ENCODE measurements around the gene IMMP2L. TPM values are rescaled to one million over a fixed set of nuclear protein-coding genes. Genes with fewer than 3 reads are reported as not detected.

The IMMP2L gene
- total and polyA plus RNA-seq, 2 donors (not counting 3 experiments of a cell fraction or from before 2014, with no cell fraction given): 9.9 to 11.8 TPM

- CTCF ChIA-PET: interaction anchor here (1.7 kb wide), 1 partner anchor 22 kb away, joined by 5 read pairs; no protein-coding TSS in a partner anchor
- no peak overlapping the region for H3K4me2 ChIP-seq (ENCODE audit: insufficient read depth, low read length)
- H3K79me2 ChIP-seq (ENCODE audit: control insufficient read depth, insufficient read depth, low read length): no peaks in the 10 kb centered on the region
- H3K4me1 ChIP-seq (ENCODE audit: control insufficient read depth, extremely low read depth, insufficient read depth, low read length): no peaks in the 10 kb centered on the region
- H3K27me3 ChIP-seq (ENCODE audit: control insufficient read depth in 2 of 2, insufficient read depth in 2 of 2, low read length in 2 of 2): no peaks in the 10 kb centered on the region
- no peaks in the 10 kb centered on the region for H3K9me1 ChIP-seq (replicated peaks; ENCODE audit: control insufficient read depth, extremely low read depth, insufficient read depth, low read length)
- no peak overlapping the region for H3K4me3 ChIP-seq (replicated peaks in 1 of 3; ENCODE audit: insufficient read depth in 1 of 3, low read depth in 1 of 3, low read length in 3 of 3)
- dilution Hi-C loops (cut with MboI; ENCODE audit: extremely low pct_ligation_motif_present, low sequenced_read_pairs): no loop called here
- H3K36me3 ChIP-seq (ENCODE audit: control insufficient read depth in 2 of 2, extremely low read depth in 1 of 2, insufficient read depth in 2 of 2, low read length in 2 of 2): no peaks in the 10 kb centered on the region
- FAIRE-seq (no peak), DNase-seq (ENCODE audit: low read depth, low spot score) (no peak)
- H3K27ac ChIP-seq (ENCODE audit: insufficient read depth, low read depth, low read length): no peak overlapping the region
- H4K20me1 ChIP-seq (replicated peaks; ENCODE audit: control insufficient read depth, extremely low read depth, insufficient read depth, low read length): no peaks in the 10 kb centered on the region
- no peak overlapping the region for H3K9ac ChIP-seq (replicated peaks; ENCODE audit: extremely low read depth, insufficient read depth, low read length)
- POLR2A ChIA-PET: no interaction called here
- H2AFZ ChIP-seq (ENCODE audit: low read depth, low read length): no peak overlapping the region
- intact Hi-C loops (cut with micrococcal nuclease): no loop called here
- TF ChIP-seq JUN (IDR thresholded peaks at IDR 0.05; ENCODE audit: borderline replicate concordance, insufficient read depth, insufficient read length, low read depth) (no peak), MYC (IDR thresholded peaks at IDR 0.05; ENCODE audit: low read depth, low read length) (no peak), MAX (IDR thresholded peaks at IDR 0.05; ENCODE audit: insufficient read depth, insufficient read length) (no peak), GATA2 (IDR thresholded peaks at IDR 0.05; ENCODE audit: insufficient read depth, insufficient read length, low read depth, low read length) (no peak), POLR2AphosphoS5 (IDR thresholded peaks at IDR 0.05; ENCODE audit: insufficient read depth, low read depth, low read length) (no peak), FOS (IDR thresholded peaks at IDR 0.05; ENCODE audit: borderline replicate concordance, insufficient read depth, low read length) (no peak), POLR2A (IDR thresholded peaks at IDR 0.05; ENCODE audit: low read depth, low read length) (no peak), EZH2 (IDR thresholded peaks at IDR 0.05; ENCODE audit: borderline replicate concordance, low read depth, low read length, severe bottlenecking) (no peak)
- TF ChIP-seq, protein P1, sequence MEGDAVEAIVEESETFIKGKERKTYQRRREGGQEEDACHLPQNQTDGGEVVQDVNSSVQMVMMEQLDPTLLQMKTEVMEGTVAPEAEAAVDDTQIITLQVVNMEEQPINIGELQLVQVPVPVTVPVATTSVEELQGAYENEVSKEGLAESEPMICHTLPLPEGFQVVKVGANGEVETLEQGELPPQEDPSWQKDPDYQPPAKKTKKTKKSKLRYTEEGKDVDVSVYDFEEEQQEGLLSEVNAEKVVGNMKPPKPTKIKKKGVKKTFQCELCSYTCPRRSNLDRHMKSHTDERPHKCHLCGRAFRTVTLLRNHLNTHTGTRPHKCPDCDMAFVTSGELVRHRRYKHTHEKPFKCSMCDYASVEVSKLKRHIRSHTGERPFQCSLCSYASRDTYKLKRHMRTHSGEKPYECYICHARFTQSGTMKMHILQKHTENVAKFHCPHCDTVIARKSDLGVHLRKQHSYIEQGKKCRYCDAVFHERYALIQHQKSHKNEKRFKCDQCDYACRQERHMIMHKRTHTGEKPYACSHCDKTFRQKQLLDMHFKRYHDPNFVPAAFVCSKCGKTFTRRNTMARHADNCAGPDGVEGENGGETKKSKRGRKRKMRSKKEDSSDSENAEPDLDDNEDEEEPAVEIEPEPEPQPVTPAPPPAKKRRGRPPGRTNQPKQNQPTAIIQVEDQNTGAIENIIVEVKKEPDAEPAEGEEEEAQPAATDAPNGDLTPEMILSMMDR (IDR thresholded peaks at IDR 0.05; ENCODE audit: extremely low read depth in 1 of 2, insufficient read depth in 1 of 2, low read depth in 1 of 2, low read length in 2 of 2): no peak
- BruUV-seq (replicated peaks): no TSS peak
- no peaks in the 10 kb centered on the region for H3K9me3 ChIP-seq (replicated peaks; ENCODE audit: control insufficient read depth, insufficient read depth, low read length)
These were observed 510.5 kb downstream of the IMMP2L start for GRCh38 chr7:111051832-111052231.
